NCI-H526 treated with DMSO at 0.1 percent for 48 hours (cell line): ENCODE results near the gene MYOCOS.
"Not testable (repeated sequence)": the region's sequence is repeated elsewhere in the genome, so short reads cannot be mapped to it uniquely, and the experiment has no call there.

ENCODE experiments used
- DNase-seq: peaks from one replicate; lab custom pipeline; 2025; lab: John Stamatoyannopoulos, UW

MYOCOS gene, protein sequence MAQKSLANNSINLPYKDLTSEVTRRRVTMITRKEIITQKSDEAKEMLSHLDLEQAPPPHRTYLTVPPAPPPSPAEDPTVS

DNA sequence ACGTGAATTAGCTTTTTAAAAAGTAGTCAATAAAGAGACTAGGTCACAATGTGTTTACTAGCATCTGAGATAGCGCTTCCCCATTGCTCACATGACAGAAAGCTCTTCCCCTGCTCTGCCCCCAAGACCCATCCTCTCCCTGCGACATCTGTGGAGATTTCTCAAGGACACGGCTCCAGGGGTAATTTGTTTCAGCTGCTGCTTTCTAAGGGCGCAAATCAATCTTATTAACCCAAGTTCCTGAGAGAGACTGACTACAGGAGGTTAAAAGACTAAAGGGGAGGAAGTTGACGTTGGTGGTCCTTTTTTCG, at the start of gene MYOCOS:
TSS of gene MYOCOS (plus strand) at position 92 of the 311 bp plus-strand sequence. CDS start 1,641 bp downstream, outside the sequence.
- DNase-seq = no peak

DNA sequence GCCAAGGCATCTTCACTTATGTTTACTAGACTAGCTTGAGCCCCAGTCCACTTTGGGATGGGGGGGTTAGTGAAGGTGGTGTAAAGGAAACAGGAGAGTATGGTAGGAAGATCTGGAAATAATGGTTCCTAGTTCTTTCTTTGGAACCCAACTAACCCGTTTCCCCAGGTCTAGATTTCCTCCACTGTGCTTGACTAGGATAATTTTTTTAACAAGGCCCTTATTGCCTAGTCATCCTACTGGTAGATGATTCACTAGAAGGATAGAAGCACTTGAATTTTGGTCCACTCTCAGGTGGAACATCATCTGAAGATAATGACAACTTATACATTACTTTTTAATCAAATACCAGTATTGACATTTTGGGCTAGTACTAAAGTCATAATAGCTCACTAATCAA, 45.9 kb upstream of the MYOCOS start:
- no peak for DNase-seq

DNA sequence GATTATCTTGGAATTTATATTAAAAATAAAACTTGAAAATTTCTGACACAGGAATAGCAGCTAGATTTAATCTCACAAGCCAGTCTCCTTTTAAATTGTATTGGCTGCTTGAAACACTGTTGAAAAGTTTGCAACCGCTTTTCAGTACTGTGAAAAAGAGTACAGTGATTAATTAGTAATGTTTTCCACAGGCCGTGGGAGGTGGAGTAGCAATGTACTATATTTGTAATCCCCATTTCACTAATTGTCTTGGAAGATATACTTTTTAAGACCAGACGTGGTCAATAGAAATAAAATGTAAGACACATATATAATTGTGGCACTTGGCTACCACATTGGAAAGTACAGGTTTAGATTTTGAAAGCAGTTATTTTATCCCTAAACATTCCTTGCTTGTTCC, 40.8 kb upstream of the MYOCOS start:
- no peak for DNase-seq

DNA sequence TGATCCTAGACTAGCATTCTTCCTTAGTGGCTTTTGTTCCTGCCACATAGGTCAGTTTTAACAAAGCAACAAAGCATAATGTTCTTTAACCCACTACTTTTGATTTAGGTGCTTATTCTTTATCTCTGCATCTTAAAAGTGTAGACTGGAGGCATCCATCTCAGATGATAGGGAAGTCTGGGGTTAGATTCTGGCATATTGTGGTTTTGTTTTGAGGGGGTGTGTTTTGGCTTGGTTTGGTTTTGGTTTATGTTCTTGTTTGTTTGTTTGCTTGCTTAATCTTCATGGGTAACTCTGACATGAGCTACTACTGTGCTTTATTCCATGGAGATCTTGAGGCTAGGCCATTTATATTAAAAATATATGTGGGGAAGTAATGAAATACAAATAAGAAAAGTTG, 40.3 kb upstream of the MYOCOS start:
- DNase-seq = no peak

DNA sequence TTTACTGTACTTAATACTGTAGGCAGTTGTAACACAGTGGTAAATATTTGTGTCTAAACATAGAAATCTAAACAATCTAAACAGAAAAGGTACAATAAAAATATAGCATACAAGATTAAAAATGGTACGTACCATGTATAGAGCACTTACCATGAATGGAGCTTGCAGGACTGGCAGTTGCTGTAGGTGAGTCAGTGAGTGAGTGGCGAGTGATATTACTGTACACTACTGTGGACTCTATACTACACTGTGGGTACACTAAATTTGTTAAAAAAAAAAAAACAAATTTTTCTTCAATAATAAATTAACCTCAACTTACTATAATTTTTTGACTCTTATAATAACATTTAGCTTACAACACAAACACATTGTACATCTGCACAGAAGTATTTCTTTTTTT, 39.5 kb upstream of the MYOCOS start:
- DNase-seq = no peak

DNA sequence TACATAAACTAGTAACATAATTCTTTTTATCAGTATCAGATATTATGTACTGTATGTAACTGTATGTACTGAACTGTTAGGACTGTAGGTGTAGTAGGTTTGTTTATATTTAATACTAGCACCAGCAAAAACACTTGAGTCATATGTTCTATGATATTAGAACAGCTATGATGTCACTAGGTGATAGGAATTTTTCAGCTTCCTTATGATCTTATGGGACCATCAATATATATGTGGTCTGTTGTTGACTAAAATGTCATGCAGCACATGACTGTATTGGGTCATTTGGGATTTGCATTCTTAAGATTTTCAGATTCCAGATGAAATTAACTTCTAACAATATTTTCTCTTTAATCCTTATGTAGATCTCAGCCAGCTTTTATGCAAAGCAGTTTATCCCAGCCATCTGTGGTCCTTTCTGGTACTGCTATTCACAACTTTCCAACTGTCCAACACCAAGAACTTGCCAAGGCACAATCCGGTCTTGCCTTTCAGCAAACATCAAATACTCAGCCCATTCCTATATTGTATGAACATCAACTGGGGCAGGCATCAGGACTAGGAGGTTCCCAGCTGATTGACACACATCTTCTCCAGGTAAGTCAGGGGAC, 38.3 kb upstream of the MYOCOS start:
- no peak for DNase-seq

DNA sequence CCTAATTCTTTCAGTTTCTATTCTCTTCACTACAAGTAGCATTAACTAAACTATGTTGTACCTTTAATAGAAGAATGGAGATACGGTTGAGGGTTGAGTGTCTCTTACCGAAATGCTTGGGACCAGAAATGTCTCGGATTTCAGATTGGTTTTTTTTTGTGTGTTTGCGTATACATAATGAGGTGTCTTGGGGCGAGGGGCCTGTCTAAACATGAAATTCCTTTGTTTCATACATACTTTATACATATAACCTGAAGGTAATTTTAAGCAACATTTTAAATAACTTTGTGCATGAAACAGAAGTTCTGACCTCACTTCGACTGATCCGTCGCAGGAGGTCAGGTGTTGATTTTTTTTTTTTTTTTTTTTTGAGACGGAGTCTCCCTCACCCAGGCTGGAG, 36.3 kb upstream of the MYOCOS start:
- no peak for DNase-seq

DNA sequence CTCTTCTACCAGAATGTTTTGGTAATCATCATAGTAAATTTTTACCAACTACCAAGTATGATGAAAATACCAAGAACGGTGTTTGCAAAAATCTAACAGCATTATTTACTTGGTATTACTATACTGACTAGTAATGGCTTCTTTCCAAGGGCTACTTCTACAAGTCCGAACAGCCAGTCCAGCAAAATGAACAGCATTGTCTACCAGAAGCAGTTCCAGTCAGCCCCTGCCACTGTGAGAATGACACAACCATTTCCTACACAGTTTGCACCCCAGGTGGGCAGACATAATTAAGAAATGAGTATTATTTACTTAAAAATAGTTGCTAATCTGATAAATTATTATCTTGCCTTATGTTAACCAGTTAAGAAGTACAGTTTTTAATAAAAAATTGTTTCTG, 33.8 kb upstream of the MYOCOS start:
- DNase-seq = no peak

DNA sequence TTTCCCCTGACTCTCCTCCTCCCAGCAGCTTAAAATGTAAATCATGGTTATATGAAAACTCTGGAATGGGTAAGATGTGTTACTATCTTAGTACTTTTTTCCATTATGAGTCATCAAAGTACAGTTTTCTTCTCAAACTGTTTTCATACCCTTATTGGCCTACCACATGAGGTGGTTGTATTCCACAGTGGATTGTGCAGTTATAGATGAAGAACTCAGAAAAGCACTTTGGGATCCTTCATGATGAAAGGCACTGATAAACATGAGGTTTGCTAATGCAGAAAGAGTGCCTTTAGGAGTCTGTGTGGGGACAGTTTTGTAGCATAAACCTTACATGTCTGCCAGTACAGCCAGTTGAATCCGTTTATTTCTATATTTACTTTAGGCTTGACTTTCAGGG, 32.0 kb upstream of the MYOCOS start:
- no peak for DNase-seq

DNA sequence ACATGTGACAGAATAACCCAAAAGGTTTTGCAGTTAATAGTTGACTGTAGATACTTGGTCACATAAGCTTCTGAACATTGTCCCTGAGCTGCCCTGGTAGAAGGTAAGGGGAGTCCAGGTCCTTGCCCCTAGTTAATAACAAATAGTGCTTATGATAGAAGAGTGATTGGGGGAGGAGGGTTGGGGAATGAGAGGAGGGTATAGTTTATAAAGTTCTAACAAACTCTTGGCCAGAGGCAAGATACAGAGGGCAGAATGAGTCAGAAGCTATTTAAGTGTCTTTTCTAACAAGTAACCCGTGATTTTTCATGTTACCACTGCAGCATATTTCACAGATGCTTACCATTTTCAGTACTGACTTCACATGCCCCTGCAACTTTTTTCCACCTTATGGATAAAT, 26.7 kb upstream of the MYOCOS start:
- DNase-seq = no peak

DNA sequence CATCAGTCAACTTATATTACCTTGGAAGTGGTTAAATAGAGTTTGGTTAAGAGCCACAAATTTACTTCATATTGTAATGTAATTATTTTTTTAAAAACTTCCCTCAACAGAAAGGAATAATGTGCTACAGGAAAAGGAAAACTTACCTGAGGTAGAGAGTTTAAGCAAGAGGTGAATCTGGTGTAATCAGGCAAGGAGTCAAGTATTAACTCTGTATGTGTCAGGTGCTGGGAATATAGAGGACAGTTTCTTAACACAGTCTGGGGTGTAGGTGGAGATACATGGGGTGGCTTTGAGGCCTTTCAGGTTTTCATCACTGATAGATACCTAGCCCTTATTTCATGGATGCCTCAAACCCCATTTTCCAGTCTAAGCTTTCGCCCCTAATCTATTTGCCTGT, 25.9 kb upstream of the MYOCOS start:
- no peak for DNase-seq

DNA sequence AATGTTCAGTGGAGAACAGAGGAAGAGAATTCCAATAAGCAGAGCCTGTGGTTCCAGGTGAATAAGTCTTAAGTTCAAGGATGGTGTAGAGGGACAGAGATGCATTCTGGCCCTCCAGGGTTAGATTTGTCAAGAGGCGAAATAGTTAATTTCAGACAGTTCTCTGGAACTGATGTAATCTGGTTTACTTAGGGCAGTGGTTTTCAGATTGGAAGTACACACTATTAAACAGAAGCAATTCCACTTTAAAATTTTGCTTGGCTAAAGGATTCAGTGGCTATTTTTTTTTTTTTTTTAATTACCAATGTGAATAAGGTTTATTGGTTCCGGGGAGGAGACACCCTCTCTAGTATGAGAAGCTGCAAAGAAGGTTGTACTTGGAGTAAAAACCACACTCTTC, 25.3 kb upstream of the MYOCOS start:
- no peak for DNase-seq

DNA sequence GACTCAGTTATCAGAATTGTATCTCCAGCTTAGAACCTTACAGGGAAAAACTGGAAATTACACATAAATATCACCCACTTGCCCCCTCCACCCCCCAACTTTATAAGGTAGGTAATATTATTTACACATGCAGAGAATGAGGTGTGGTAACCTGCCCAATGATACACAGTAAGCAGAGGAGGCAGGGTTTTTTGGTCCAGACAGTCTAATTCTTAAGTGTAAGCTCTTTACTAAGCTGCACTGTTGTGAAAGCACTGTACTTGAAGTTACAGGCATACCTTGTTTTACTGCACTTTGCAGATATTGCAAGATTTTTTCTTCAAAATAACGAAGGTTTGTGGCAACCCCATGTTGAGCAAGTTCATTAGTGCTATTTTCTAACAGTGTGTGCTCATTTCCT, 24.8 kb upstream of the MYOCOS start:
- DNase-seq = no peak

DNA sequence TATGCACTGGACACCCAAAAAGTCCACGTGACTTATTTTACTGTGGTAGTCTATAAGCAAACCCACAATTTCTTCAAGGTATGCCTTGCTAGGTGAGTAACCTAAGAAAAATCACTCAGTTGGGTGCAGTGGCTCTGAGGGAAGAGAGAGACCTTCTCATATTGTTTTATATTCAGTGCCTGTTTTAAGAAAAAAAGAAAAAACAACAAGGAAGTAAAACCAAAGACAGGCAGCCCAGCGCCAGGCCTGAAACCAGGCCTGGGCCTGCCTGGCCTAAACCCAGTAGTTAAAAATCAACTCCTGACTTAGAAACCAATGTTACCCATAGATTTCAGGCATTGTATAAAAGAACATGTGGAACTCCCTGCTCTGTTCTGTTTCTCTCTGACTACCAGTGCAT, 21.7 kb upstream of the MYOCOS start:
- DNase-seq = not testable (repeated sequence)

DNA sequence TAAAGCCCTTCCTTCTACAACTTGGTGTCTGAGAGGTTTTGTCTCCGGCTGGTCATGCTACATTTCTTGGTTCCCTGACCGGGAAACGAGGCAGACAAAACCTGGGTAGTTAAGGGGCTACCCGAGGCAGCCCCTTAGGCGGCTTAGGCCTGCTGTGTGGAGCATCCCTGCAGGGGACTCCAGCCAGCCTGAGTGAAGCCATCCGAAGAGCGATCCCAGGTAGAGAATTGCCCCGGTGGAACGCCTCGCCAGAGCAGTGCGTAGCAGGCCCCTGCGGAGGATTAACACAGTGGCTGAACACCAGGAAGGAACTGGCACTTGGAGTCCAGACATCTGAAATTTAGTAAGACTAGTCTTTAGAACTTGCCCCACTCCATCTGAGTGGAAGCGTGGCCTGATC, 21.2 kb upstream of the MYOCOS start:
- DNase-seq = no peak

DNA sequence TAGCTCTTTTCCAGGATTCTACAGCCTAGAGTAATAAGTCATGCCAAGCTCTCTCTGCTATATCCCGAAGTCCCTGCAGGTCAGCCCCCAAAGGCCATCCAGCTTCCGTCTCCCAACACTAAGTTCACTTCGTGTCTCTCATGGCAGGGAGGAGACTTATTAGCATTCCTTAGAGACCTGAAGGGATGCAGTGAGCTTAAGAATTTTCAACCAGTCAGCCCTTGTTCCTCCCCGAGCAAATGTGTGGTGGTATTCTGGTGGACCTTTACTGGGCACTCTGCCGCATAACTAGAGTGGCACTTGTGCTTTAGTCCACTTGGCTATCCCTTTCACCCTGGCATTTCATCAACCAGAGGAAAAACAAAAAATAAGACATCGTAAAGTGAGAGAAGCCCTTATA, 19.0 kb upstream of the MYOCOS start:
- not testable (repeated sequence) for DNase-seq

DNA sequence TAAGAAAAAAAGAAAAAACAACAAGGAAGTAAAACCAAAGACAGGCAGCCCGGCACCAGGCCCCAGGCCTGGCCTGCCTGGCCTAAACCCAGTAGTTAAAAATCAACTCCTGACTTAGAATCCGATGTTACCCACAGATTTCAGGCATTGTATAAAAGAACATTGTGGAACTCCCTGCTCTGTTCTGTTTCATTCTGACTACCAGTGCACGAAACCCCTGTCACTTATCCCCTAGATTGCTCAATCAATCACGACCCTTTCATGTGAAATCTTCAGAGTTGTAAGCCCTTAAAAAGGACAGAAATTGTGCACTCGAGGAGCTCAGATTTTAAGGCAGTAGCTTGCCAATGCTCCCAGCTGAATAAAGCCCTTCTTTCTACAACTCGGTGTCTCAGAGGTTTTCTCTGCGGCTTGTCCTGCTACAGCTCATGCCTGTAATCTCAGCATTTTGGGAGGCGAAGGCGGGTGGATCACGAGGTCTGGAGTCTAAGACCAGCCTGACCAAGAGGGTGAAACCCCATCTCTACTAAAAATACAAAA, 15.6 kb upstream of the MYOCOS start:
- DNase-seq = no peak

DNA sequence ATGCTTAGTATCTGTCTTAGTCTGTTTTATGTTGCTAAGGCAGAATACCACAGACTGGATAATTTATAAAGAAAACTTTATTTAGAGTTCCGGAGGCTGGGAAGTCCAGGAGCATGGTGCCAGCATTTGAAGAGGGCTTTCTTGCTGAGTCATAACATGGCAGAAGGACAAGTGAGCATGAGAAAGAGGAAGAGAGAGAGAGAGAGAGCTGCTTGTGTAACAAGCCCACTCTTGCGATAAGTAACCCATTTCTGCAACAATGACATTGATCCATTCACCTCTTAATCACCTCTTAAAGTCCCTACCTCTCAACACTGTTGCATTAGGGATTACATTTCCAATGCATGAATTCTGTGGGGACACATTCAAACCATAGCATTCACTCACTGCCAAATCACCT, 11.7 kb upstream of the MYOCOS start:
- DNase-seq = no peak

DNA sequence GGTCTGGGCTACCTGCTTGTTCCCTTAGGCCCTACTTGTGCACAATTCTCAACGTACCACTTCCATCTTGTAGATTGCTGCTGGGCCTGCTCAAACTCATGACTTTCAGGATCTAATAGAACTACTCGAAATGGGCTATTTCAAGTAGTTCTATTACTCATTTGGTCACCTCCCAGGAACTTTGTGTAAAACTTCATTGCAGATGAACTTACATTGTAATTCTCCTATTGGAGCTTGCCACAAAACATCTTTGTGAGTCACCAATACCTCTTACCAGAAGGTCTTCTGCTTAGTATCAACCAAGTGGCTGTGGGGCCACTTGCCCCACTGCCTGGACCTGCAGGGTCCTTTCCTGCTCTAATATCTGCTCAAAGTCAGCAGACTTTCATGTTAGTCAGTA, 10.7 kb upstream of the MYOCOS start:
- no peak for DNase-seq

DNA sequence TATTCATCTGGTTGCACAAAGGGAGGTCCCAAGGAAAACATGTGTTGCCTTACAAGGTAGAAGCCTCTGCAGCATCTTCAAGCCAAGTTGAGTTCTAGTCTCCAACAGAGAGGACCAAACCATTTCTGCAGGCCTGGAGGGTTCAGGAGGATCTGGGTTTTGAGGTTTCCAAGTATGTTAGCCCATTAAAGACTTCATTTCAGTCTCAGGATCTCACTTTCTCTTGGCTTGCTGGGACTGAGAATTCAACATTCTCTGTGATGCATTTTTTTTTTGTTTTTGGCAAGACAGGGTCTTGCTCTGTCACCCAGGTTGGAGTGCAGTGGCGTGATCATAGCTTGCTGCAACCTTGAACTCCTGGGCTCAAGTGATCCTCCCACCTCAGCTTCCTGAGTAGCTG, 8.8 kb upstream of the MYOCOS start:
- DNase-seq = no peak

DNA sequence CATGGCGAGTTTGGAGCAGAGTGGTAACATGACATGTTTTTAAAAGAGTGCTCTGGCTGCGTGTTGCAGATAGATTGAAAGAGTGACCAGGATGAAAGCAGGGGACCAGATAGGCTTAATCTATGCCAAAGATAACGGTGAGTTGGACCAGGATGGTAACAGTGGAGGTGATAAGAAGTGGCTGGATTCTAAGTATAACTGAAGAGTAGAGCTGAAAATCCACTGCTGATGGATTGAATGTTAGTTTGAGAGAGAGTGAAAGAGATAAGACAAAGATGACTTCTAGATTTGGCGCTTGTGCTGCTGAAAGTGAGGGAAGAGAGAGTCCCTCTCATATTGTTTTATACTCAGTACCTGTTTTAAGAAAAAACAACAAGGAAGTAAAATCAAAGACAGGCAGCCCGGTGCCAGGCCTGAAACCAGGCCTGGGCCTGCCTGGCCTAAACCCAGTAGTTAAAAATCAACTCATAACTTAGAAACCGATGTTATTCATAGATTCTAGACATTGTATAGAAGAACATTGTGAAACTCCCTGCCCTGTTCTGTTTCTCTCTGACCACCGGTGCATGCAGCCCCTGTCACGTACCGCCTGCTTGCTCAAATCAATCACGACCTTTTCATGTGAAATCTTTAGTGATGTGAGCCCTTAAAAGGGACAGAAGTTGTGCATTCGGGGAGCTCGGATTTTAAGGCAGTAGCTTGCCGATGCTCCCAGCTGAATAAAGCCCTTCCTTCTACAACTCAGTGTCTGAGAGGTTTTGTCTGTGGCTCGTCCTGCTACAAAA, 6.7 kb upstream of the MYOCOS start:
- not testable (repeated sequence) for DNase-seq

DNA sequence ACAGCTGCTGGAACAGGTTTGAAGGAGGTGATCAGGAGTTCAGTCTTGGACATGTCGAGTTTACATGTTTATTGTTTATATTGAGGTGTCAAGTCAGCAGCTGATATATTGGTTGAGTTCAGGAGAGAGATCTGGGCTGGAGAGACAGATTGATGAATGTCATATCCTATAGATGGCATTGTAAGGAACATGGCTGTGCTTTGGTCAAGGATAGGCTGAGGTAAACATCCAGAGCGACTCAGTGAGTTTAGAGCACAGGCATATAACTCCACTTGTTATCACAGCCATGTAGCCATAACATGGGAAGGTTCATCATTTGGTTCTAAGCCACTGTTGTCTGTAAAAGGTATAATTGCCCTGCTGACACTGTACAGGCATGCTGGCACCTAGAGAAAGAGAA, 5.5 kb upstream of the MYOCOS start:
- no peak for DNase-seq

DNA sequence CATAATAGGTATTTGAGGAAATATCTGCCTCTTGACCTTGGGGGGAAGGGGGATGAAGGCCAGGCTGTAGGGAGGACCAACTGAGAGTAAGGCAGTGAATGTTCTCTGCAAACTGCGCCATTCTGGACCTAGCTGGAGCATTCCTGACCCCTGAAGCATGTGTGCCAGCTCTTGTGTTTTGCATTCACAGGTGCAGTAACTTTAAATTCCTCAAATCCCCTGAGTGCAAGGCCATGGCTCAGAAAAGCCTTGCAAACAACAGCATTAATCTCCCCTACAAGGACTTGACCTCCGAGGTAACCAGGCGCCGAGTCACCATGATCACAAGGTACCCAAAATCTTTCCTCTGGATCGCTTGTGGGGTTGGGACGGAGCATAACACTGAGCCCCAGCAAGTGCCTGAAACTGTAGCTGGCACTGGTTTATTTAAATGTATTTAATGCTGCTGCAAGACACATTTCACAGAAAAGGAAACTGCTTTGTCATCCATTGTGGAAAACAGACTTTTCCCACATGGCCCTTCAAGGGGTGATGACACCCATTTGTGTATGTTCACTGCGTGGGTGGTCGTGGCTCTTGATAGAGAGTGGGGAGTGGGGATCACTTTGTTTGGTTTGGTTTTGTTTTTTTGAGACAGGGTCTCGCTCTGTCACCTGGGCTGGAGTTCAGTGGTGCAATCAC, 1.7 kb downstream of the MYOCOS start:
- DNase-seq = no peak
